MM.1S (cell line): ENCODE results near the gene WHAMM.

Source experiments
- CTCF ChIP-seq: fragments of 300-600 bp; sonication (generic); IDR thresholded peaks from 2 replicates; pipeline ENCODE4 v1.5.1; 2016; ENCODE audit warnings: antibody characterized with exemption, low read length, mixed read lengths
- EZH2 ChIP-seq: fragments of 300-600 bp; sonication (generic); optimal IDR thresholded peaks from 2 replicates; pipeline ENCODE3; 2017; ENCODE audit warnings: low read depth, mild to moderate bottlenecking, antibody characterized with exemption, low read length, mixed read lengths
- EZH2phosphoT487 ChIP-seq: fragments of 300-600 bp; sonication (generic); IDR thresholded peaks from 2 replicates; pipeline ENCODE4 v1.6.1; 2018; ENCODE audit warnings: antibody characterized with exemption, low read length

DNA sequence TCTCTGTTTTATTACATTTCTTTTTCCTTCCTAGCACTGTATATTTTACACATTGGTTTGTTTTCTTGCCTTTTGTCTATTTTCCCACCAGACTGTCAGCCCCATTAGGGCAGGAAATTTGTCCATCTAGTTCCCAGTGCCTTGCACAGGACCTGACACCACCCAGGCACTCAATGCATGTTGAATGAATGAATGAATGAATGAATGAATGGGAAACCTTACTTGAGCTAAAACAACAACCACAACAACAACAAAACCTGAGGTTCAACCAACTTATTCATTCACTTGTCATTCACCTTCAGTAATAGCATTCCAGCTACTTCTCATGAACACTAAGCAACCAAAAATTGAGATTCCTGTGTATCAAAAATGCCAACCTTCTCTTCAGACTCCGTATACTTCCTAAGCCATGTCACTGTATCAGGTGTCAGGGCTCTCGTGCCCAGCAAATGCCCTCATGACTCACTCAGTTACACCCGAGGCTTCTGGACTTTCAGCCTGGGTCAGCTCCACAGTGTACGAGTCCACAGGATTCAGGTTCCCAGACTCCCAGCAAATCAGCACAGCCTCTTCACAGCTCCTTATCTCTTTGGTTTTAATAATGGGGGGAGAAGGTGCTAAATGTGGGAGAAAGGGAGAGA is 40.9 kb upstream of the WHAMM start:
- TF ChIP-seq CTCF (no peak), EZH2phosphoT487 (no peak), EZH2 (no peak)
